ENCODE results near the gene SEC24C. TPM values are rescaled to one million over a fixed set of nuclear protein-coding genes. Genes with fewer than 3 reads are reported as not detected.

SEC24C gene
- total and polyA plus RNA-seq, 2 of the 13 experiments (the other 11 are each of a cell fraction or from before 2014, with no cell fraction given), result 63.1 to 66.4 TPM

GRCh38 chr10:73730153-73730906 lies 13.8 kb upstream of the SEC24C start (continued):
- TF ChIP-seq, protein P1, sequence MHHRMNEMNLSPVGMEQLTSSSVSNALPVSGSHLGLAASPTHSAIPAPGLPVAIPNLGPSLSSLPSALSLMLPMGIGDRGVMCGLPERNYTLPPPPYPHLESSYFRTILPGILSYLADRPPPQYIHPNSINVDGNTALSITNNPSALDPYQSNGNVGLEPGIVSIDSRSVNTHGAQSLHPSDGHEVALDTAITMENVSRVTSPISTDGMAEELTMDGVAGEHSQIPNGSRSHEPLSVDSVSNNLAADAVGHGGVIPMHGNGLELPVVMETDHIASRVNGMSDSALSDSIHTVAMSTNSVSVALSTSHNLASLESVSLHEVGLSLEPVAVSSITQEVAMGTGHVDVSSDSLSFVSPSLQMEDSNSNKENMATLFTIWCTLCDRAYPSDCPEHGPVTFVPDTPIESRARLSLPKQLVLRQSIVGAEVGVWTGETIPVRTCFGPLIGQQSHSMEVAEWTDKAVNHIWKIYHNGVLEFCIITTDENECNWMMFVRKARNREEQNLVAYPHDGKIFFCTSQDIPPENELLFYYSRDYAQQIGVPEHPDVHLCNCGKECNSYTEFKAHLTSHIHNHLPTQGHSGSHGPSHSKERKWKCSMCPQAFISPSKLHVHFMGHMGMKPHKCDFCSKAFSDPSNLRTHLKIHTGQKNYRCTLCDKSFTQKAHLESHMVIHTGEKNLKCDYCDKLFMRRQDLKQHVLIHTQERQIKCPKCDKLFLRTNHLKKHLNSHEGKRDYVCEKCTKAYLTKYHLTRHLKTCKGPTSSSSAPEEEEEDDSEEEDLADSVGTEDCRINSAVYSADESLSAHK (CRISPR knock-in tag; IDR thresholded peaks at IDR 0.05; ENCODE audit: borderline replicate concordance), result no peak
- peak; percentile 97 for TF ChIP-seq HDAC1 (CRISPR knock-in tag; IDR thresholded peaks at IDR 0.05)
- no peak for TF ChIP-seq HNRNPH1 (optimal IDR thresholded peaks at IDR 0.05; ENCODE audit: low read depth, low read length)
- TF ChIP-seq ZNF777 (CRISPR knock-in tag; IDR thresholded peaks at IDR 0.05), result peak; percentile 74
- TF ChIP-seq, protein P2, sequence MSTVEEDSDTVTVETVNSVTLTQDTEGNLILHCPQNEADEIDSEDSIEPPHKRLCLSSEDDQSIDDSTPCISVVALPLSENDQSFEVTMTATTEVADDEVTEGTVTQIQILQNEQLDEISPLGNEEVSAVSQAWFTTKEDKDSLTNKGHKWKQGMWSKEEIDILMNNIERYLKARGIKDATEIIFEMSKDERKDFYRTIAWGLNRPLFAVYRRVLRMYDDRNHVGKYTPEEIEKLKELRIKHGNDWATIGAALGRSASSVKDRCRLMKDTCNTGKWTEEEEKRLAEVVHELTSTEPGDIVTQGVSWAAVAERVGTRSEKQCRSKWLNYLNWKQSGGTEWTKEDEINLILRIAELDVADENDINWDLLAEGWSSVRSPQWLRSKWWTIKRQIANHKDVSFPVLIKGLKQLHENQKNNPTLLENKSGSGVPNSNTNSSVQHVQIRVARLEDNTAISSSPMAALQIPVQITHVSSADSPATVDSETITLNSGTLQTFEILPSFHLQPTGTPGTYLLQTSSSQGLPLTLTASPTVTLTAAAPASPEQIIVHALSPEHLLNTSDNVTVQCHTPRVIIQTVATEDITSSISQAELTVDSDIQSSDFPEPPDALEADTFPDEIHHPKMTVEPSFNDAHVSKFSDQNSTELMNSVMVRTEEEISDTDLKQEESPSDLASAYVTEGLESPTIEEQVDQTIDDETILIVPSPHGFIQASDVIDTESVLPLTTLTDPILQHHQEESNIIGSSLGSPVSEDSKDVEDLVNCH (CRISPR knock-in tag; IDR thresholded peaks at IDR 0.05), result peak; percentile 36; the same call in 1 of the 2 replicates
- TF ChIP-seq, protein P3, sequence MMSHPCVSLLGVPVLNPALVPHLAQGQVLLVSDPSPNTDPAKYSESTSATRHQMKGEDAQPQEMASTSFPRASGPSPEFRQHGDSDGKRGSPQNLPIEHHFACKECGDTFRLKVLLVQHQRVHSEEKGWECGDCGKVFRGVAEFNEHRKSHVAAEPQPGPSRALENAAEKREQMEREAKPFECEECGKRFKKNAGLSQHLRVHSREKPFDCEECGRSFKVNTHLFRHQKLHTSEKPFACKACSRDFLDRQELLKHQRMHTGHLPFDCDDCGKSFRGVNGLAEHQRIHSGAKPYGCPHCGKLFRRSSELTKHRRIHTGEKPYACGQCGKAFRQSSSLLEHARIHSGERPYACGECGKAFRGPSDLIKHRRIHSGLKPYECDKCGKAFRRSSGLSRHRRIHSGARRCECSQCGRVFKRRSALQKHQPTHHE (CRISPR knock-in tag; IDR thresholded peaks at IDR 0.05; ENCODE audit: borderline replicate concordance), result 0 out of 2 replicates have a peak, but pooled peaks have one; percentile 61
- TF ChIP-seq, protein P4, sequence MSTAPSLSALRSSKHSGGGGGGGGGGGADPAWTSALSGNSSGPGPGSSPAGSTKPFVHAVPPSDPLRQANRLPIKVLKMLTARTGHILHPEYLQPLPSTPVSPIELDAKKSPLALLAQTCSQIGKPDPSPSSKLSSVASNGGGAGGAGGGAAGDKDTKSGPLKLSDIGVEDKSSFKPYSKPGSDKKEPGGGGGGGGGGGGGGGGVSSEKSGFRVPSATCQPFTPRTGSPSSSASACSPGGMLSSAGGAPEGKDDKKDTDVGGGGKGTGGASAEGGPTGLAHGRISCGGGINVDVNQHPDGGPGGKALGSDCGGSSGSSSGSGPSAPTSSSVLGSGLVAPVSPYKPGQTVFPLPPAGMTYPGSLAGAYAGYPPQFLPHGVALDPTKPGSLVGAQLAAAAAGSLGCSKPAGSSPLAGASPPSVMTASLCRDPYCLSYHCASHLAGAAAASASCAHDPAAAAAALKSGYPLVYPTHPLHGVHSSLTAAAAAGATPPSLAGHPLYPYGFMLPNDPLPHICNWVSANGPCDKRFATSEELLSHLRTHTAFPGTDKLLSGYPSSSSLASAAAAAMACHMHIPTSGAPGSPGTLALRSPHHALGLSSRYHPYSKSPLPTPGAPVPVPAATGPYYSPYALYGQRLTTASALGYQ (CRISPR knock-in tag; IDR thresholded peaks at IDR 0.05), result no peak
- TF ChIP-seq SMC3 (IDR thresholded peaks at IDR 0.05; ENCODE audit: low read length), result no peak
- TF ChIP-seq ZBTB42 (CRISPR knock-in tag; IDR thresholded peaks at IDR 0.05), result no peak
- TF ChIP-seq FOXP1 (IDR thresholded peaks at IDR 0.05), result no peak
- TF ChIP-seq FOXP1 (CRISPR knock-in tag; IDR thresholded peaks at IDR 0.05), result peak; percentile 34; the same call in 1 of the 2 replicates
- peak; percentile 87 for TF ChIP-seq ZNF670 (CRISPR knock-in tag; IDR thresholded peaks at IDR 0.05; ENCODE audit: borderline replicate concordance)
- no peak; the same call in 1 of the 2 replicates for TF ChIP-seq ZNF264 (CRISPR knock-in tag; IDR thresholded peaks at IDR 0.05)
- no peak for TF ChIP-seq MLXIP (CRISPR knock-in tag; IDR thresholded peaks at IDR 0.05; ENCODE audit: borderline replicate concordance)
- no peak for TF ChIP-seq ZBTB20 (CRISPR knock-in tag; IDR thresholded peaks at IDR 0.05; ENCODE audit: borderline replicate concordance, low read depth)
- peak; percentile 69 for TF ChIP-seq ZNF331 (CRISPR knock-in tag; IDR thresholded peaks at IDR 0.05)
- no peak for TF ChIP-seq SATB2 (CRISPR knock-in tag; IDR thresholded peaks at IDR 0.05)
- TF ChIP-seq NFYB (CRISPR knock-in tag; IDR thresholded peaks at IDR 0.05), result no peak; the same call in 1 of the 2 replicates
- no peak; the same call in 1 of the 2 replicates for TF ChIP-seq ZNF598 (CRISPR knock-in tag; IDR thresholded peaks at IDR 0.05; ENCODE audit: borderline replicate concordance)

Measured in HepG2 (cell line).